ENCODE measurements around the gene LMAN2.

DNA sequence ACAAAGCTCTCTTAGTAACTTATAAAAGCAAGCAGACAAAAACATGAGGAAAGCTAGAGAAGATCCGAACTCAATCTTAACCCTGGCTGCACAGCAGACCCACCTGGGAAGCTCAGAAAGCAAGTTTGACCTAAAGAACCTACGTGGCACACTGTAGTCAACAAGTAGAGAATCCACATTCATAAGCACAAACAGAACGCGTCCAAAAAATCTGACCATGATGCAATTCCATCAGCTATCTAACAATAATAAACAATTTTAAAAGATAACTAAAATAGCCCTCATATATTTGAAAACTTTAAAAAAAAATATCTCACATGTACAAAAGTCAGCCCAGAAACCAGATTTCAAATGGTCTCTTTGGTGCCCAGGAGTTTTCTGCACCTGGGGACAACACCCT, 4.6 kb downstream of the LMAN2 start:
- no peak for TF ChIP-seq CTCF (conservative IDR thresholded peaks at IDR 0.05; ENCODE audit: low read length)
- no peak for TF ChIP-seq EZH2phosphoT487 (IDR thresholded peaks at IDR 0.05; ENCODE audit: borderline replicate concordance)
